WTC11 (cell line): ENCODE data around the gene PRDX1. TPM values are rescaled to one million over a fixed set of nuclear protein-coding genes. Genes with fewer than 3 reads are reported as not detected.

Experiments used
- ATAC-seq: fragments of 200-7000 bp; cut with Tn5 transposase; 2 replicates; pipeline ENCODE4 v1.10.0; 2021; ENCODE audit warnings: mild to moderate bottlenecking, moderate library complexity
- CTCF ChIA-PET: fragments of 300-600 bp; sonication (Branson Sonifier 250); formaldehyde crosslinking; loops from one replicate; lab custom pipeline; 2021; ENCODE audit warnings: antibody characterized with exemption; lab: Charles Lee
- POLR2A ChIA-PET: fragments of 350-600 bp; sonication (Branson Sonifier 250); formaldehyde crosslinking; loops from one replicate; lab custom pipeline; 2021; ENCODE audit warnings: antibody characterized with exemption; lab: Charles Lee
- DNase-seq: peaks from one replicate; pipeline ENCODE4 v3.0.0; 2021; ENCODE audit warnings: low spot score
- H3K27ac Mint-ChIP-seq: 2 replicates; pipeline ENCODE4 v1.8.0; 2021; ENCODE audit warnings: mixed read lengths
- H3K27me3 Mint-ChIP-seq: 2 replicates; pipeline ENCODE4 v1.8.0; 2021; ENCODE audit warnings: low read depth, mild to moderate bottlenecking, moderate library complexity, mixed read lengths
- H3K36me3 Mint-ChIP-seq: 2 replicates; pipeline ENCODE4 v1.8.0; 2021; ENCODE audit warnings: mixed read lengths
- H3K4me1 Mint-ChIP-seq: 2 replicates; pipeline ENCODE4 v1.8.0; 2022; ENCODE audit warnings: mixed read lengths
- H3K4me3 Mint-ChIP-seq: 2 replicates; pipeline ENCODE4 v1.8.0; 2021; ENCODE audit warnings: mild to moderate bottlenecking, moderate library complexity, mixed read lengths
- H3K9me3 Mint-ChIP-seq: 2 replicates; pipeline ENCODE4 v1.8.0; 2021; ENCODE audit warnings: mixed read lengths
- FOXJ3 ChIP-seq: sonication (generic); formaldehyde crosslinking; IDR thresholded peaks from 2 replicates; pipeline ENCODE4 v1.9.0; 2021; ENCODE audit warnings: missing genetic modification reagents, mild to moderate bottlenecking, borderline replicate concordance
- FOXK1 ChIP-seq: sonication (generic); formaldehyde crosslinking; IDR thresholded peaks from 2 replicates; pipeline ENCODE4 v1.8.0; 2022; ENCODE audit warnings: mild to moderate bottlenecking, moderate library complexity, missing genetic modification reagents
- GABPB1 ChIP-seq: sonication (generic); formaldehyde crosslinking; IDR thresholded peaks from 2 replicates; pipeline ENCODE4 v1.8.1; 2023; ENCODE audit warnings: mild to moderate bottlenecking, missing genetic modification reagents
- ZNF232 ChIP-seq: sonication (generic); formaldehyde crosslinking; IDR thresholded peaks from 2 replicates; pipeline ENCODE4 v1.8.0; 2022; ENCODE audit warnings: mild to moderate bottlenecking, missing genetic modification reagents
- total RNA-seq: library from RNA; stranded (reverse); gene quantifications from 3 replicates; pipeline ENCODE4 v1.2.3, GENCODE V29; 2021
- TF ChIP-seq, protein P1 (sequence below): fragments of 250-450 bp; sonication (Bioruptor Pico); IDR thresholded peaks from 2 replicates; pipeline ENCODE4 v2.1.2; 2022; ENCODE audit warnings: mild to moderate bottlenecking, moderate library complexity
- TF ChIP-seq, protein P2 (sequence below): sonication (generic); formaldehyde crosslinking; IDR thresholded peaks from 2 replicates; pipeline ENCODE4 v1.8.1; 2022; ENCODE audit warnings: missing genetic modification reagents, borderline replicate concordance
- TF ChIP-seq, protein P3 (sequence below): fragments of 250-450 bp; sonication (Bioruptor Pico); IDR thresholded peaks from 2 replicates; pipeline ENCODE4 v1.9.0; 2021; ENCODE audit warnings: mild to moderate bottlenecking
- TF ChIP-seq, protein P4 (sequence below): sonication (generic); formaldehyde crosslinking; IDR thresholded peaks from 2 replicates; pipeline ENCODE4 v1.8.0; 2023; ENCODE audit warnings: missing genetic modification reagents
- TF ChIP-seq, protein P5 (sequence below): sonication (generic); formaldehyde crosslinking; IDR thresholded peaks from 2 replicates; pipeline ENCODE4 v1.8.1; 2023; ENCODE audit warnings: mild to moderate bottlenecking, missing genetic modification reagents, moderate library complexity
- TF ChIP-seq, protein P6 (sequence below): sonication (generic); formaldehyde crosslinking; IDR thresholded peaks from 2 replicates; pipeline ENCODE4 v1.8.0; 2023; ENCODE audit warnings: missing genetic modification reagents, mild to moderate bottlenecking, borderline replicate concordance
- TF ChIP-seq, protein P7 (sequence below): sonication (generic); formaldehyde crosslinking; IDR thresholded peaks from 2 replicates; pipeline ENCODE4 v1.8.0; 2023; ENCODE audit warnings: mild to moderate bottlenecking, missing genetic modification reagents

Gene PRDX1
- total RNA-seq, 1 experiment from 2014 or later = 1,197 TPM

DNA sequence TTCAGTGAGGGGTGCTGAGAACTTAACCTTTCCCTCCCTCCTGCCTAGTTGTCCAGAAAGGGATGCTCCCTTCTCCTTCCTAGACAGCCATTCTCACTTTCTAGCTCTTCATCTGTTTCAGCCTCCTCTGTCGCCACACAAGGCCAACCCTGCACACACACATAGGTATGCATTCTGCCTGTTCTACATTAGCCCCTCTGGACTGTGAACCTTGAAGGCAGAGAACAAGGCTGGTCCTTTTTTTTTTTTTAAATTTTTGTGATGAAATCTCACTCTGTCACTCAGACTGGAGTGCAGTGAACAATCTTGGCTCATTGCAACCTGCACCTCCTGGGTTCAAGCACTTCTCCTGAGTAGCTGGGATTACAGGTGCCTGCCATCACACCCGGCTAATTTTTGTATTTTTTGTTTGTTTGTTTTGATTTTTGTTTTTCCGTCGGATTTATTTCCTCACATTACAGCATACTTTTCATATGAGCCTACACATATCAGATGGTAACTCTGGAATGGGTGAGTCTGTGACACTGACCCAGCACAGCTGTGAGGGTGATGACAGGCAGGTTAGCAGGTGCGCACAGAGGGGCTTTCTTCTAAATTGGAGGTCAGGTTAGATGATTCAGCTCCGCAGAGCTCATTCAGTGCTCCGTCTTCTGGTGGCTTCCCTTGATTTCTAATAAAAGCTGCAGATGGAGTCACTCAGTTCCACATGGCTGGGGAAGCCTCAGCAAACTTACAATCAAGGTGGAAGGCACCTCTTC, 24.0 kb upstream of the PRDX1 start:
- CTCF ChIA-PET = interaction anchor here (1.4 kb wide), 1 partner anchor 24 kb away, joined by 3 read pairs; no protein-coding TSS in a partner anchor

DNA sequence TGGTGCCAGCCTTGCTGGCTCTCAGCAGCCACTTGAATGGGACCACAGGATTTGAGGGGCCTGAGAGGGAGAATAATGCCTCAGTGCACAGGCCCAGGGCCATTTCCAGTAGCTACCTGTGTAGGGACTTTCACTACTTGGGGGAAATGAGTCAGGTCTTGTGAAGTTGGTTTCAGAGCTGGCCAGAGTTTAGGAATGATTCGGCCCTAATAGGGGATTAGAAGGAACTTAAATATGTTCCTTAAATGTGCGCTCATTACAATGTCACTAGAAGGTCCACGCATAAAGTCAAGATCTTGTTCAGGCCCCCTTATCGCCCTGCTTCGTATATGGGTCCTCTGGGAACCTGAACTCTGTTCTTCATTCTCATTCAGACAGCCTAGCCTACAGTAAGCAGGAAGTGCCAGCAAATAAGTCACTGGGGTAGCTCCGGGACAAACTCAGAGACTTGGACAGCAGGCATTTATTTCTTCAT, 23.4 kb upstream of the PRDX1 start:
- H3K4me1 Mint-ChIP-seq = peaks cover 11% of the 10 kb centered on the region
- ChIA-PET POLR2A (interaction anchor here (1.1 to 1.6 kb wide), 2 partner anchors 20 to 23 kb away, joined by 3 to 7 read pairs; partner anchors contain the start of gene PRDX1), CTCF (no interaction called here)
- no peaks in the 10 kb centered on the region for H3K36me3 Mint-ChIP-seq
- no peak for ATAC-seq
- no peak for DNase-seq
- H3K9me3 Mint-ChIP-seq = no peaks in the 10 kb centered on the region
- H3K4me3 Mint-ChIP-seq = no peak overlapping the region
- H3K27me3 Mint-ChIP-seq = no peaks in the 10 kb centered on the region
- TF ChIP-seq, protein P1, sequence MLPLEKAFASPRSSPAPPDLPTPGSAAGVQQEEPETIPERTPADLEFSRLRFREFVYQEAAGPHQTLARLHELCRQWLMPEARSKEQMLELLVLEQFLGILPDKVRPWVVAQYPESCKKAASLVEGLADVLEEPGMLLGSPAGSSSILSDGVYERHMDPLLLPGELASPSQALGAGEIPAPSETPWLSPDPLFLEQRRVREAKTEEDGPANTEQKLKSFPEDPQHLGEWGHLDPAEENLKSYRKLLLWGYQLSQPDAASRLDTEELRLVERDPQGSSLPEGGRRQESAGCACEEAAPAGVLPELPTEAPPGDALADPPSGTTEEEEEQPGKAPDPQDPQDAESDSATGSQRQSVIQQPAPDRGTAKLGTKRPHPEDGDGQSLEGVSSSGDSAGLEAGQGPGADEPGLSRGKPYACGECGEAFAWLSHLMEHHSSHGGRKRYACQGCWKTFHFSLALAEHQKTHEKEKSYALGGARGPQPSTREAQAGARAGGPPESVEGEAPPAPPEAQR (CRISPR knock-in tag) = no peak
- TF ChIP-seq, protein P2, sequence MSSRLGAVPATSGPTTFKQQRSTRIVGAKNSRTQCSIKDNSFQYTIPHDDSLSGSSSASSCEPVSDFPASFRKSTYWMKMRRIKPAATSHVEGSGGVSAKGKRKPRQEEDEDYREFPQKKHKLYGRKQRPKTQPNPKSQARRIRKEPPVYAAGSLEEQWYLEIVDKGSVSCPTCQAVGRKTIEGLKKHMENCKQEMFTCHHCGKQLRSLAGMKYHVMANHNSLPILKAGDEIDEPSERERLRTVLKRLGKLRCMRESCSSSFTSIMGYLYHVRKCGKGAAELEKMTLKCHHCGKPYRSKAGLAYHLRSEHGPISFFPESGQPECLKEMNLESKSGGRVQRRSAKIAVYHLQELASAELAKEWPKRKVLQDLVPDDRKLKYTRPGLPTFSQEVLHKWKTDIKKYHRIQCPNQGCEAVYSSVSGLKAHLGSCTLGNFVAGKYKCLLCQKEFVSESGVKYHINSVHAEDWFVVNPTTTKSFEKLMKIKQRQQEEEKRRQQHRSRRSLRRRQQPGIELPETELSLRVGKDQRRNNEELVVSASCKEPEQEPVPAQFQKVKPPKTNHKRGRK = no peak
- TF ChIP-seq FOXK1 (CRISPR knock-in tag) (no peak), ZNF232 (CRISPR knock-in tag) (no peak), FOXJ3 (no peak)
- TF ChIP-seq, protein P3, sequence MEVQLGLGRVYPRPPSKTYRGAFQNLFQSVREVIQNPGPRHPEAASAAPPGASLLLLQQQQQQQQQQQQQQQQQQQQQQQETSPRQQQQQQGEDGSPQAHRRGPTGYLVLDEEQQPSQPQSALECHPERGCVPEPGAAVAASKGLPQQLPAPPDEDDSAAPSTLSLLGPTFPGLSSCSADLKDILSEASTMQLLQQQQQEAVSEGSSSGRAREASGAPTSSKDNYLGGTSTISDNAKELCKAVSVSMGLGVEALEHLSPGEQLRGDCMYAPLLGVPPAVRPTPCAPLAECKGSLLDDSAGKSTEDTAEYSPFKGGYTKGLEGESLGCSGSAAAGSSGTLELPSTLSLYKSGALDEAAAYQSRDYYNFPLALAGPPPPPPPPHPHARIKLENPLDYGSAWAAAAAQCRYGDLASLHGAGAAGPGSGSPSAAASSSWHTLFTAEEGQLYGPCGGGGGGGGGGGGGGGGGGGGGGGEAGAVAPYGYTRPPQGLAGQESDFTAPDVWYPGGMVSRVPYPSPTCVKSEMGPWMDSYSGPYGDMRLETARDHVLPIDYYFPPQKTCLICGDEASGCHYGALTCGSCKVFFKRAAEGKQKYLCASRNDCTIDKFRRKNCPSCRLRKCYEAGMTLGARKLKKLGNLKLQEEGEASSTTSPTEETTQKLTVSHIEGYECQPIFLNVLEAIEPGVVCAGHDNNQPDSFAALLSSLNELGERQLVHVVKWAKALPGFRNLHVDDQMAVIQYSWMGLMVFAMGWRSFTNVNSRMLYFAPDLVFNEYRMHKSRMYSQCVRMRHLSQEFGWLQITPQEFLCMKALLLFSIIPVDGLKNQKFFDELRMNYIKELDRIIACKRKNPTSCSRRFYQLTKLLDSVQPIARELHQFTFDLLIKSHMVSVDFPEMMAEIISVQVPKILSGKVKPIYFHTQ (CRISPR knock-in tag) = no peak
- TF ChIP-seq, protein P4, sequence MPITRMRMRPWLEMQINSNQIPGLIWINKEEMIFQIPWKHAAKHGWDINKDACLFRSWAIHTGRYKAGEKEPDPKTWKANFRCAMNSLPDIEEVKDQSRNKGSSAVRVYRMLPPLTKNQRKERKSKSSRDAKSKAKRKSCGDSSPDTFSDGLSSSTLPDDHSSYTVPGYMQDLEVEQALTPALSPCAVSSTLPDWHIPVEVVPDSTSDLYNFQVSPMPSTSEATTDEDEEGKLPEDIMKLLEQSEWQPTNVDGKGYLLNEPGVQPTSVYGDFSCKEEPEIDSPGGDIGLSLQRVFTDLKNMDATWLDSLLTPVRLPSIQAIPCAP (CRISPR knock-in tag) = no peak
- TF ChIP-seq, protein P5, sequence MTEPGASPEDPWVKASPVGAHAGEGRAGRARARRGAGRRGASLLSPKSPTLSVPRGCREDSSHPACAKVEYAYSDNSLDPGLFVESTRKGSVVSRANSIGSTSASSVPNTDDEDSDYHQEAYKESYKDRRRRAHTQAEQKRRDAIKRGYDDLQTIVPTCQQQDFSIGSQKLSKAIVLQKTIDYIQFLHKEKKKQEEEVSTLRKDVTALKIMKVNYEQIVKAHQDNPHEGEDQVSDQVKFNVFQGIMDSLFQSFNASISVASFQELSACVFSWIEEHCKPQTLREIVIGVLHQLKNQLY (CRISPR knock-in tag) = no peak
- TF ChIP-seq, protein P6, sequence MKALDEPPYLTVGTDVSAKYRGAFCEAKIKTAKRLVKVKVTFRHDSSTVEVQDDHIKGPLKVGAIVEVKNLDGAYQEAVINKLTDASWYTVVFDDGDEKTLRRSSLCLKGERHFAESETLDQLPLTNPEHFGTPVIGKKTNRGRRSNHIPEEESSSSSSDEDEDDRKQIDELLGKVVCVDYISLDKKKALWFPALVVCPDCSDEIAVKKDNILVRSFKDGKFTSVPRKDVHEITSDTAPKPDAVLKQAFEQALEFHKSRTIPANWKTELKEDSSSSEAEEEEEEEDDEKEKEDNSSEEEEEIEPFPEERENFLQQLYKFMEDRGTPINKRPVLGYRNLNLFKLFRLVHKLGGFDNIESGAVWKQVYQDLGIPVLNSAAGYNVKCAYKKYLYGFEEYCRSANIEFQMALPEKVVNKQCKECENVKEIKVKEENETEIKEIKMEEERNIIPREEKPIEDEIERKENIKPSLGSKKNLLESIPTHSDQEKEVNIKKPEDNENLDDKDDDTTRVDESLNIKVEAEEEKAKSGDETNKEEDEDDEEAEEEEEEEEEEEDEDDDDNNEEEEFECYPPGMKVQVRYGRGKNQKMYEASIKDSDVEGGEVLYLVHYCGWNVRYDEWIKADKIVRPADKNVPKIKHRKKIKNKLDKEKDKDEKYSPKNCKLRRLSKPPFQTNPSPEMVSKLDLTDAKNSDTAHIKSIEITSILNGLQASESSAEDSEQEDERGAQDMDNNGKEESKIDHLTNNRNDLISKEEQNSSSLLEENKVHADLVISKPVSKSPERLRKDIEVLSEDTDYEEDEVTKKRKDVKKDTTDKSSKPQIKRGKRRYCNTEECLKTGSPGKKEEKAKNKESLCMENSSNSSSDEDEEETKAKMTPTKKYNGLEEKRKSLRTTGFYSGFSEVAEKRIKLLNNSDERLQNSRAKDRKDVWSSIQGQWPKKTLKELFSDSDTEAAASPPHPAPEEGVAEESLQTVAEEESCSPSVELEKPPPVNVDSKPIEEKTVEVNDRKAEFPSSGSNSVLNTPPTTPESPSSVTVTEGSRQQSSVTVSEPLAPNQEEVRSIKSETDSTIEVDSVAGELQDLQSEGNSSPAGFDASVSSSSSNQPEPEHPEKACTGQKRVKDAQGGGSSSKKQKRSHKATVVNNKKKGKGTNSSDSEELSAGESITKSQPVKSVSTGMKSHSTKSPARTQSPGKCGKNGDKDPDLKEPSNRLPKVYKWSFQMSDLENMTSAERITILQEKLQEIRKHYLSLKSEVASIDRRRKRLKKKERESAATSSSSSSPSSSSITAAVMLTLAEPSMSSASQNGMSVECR (CRISPR knock-in tag) = no peak
- H3K27ac Mint-ChIP-seq = no peak overlapping the region

More for the DNA sequence above, 24.0 kb upstream of the PRDX1 start:
- Mint-ChIP-seq H3K4me1 (peaks cover 11% of the 10 kb centered on the region), H3K27ac (no peak overlapping the region), H3K36me3 (no peaks in the 10 kb centered on the region), H3K9me3 (no peaks in the 10 kb centered on the region)
- ATAC-seq = no peak
- POLR2A ChIA-PET = interaction anchor here (1.1 to 1.6 kb wide), 2 partner anchors 20 to 24 kb away, joined by 3 to 7 read pairs; partner anchors contain the start of gene PRDX1
- TF ChIP-seq, protein P7, sequence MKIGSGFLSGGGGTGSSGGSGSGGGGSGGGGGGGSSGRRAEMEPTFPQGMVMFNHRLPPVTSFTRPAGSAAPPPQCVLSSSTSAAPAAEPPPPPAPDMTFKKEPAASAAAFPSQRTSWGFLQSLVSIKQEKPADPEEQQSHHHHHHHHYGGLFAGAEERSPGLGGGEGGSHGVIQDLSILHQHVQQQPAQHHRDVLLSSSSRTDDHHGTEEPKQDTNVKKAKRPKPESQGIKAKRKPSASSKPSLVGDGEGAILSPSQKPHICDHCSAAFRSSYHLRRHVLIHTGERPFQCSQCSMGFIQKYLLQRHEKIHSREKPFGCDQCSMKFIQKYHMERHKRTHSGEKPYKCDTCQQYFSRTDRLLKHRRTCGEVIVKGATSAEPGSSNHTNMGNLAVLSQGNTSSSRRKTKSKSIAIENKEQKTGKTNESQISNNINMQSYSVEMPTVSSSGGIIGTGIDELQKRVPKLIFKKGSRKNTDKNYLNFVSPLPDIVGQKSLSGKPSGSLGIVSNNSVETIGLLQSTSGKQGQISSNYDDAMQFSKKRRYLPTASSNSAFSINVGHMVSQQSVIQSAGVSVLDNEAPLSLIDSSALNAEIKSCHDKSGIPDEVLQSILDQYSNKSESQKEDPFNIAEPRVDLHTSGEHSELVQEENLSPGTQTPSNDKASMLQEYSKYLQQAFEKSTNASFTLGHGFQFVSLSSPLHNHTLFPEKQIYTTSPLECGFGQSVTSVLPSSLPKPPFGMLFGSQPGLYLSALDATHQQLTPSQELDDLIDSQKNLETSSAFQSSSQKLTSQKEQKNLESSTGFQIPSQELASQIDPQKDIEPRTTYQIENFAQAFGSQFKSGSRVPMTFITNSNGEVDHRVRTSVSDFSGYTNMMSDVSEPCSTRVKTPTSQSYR = no peak
- TF ChIP-seq GABPB1 (CRISPR knock-in tag) = peak; percentile 38; the same call in 1 of the 2 replicates
- TF ChIP-seq, all 79 proteins: peak for 1
- Mint-ChIP-seq H3K27me3 (no peaks in the 10 kb centered on the region), H3K4me3 (no peak overlapping the region)
- DNase-seq = no peak
